ENCODE results near the gene ARL5A.
A peak's percentile ranks its signal among the peaks of the same experiment; 100 is the strongest.
"Not testable (repeated sequence)": the region's sequence is repeated elsewhere in the genome, so short reads cannot be mapped to it uniquely, and the experiment has no call there.

Gene ARL5A, protein sequence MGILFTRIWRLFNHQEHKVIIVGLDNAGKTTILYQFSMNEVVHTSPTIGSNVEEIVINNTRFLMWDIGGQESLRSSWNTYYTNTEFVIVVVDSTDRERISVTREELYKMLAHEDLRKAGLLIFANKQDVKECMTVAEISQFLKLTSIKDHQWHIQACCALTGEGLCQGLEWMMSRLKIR

DNA sequence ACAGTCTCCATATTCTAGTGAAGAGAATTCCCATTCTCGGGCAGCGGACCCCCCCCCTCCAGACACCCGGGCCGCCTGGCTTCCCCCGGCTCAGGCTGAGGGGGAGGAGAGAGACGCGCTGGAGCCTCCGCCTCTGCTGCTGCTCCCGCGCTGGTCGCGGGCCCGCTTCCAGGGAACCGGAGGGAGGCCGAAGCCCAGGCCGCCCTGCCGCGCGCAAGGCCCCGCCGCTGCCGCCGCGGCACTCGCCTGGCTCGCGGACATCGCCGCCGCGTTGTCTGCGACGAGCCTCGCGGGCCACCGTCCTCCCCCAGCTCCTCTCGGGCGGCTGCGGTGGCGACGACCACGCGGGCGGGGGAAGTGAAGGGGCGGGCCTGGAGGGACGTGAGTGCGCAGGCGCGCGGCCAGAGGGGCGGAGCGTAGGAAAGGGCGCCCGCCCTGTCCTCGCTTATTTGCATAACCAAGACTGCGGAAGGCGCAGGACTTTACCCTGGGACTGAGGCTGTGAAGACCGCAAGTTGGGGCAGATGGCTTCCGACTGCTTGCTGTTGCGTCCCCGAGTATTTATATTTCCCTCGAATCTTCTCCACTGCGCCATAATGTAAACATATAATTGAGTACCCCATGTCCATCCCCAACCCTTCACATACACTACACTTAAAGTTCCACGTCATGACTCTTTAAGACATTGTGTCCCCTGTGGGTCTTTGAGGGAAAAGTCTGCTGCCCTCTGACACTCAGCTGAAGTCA is at the start of gene ARL5A:
Gene ARL5A (minus strand): TSS at position 279 of the 747 bp plus-strand sequence. CDS start 245 bp downstream, at position 34.
- DNase-seq, result peak; percentile 94

DNA sequence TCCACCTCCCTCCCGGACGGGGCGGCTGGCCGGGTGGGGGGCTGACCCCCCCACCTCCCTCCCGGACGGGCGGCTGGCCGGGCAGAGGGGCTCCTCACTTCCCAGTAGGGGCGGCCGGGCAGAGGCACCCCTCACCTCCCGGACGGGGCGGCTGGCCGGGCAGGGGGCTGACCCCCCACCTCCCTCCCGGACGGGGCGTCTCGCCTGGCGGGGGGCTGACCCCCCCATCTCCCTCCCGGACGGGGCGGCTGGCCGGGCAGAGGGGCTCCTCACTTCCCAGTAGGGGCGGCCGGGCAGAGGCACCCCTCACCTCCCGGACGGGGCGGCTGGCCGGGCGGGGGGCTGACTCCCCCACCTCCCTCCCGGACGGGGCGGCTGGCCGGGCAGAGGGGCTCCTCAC is 47.4 kb upstream of the ARL5A start:
- not testable (repeated sequence) for DNase-seq

DNA sequence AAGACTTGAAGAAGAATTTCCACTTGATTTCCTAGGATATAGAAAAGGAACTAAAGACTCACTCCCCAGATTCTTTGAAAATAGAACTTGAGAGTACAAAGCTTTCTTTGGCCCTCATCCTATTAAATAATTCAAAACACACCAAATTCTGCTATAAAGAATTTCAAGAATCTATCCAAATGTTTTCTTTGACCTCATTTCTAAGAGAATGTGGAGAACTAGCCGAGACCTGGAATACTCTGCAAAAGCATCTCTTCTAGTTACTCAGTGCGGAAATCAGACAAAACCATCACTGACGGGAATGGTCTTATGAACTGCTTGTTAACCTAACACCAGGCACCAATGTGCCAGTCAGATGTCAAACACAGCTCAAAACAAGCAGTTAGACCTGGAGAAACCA is 44.2 kb upstream of the ARL5A start:
- DNase-seq, result no peak

DNA sequence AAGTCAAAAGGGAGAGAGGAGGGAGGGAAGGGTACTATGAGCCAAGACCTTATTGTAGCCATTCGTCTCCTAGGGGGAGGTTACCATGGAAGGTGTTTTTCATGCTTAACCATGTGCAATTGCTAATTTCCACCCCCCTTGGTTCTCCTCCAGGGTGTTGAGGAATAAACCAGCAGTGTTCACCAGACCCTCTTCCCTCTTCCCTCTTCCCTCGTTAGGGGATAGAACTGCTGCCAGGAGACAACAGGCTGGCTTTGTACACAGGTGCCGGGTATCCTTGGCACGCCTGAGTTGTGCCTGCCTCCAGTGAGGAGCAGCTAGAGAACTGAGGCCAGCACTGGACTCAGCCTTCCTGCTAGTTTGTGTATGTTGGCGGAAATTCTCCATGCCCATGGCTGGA is 41.1 kb upstream of the ARL5A start:
- no peak for DNase-seq

DNA sequence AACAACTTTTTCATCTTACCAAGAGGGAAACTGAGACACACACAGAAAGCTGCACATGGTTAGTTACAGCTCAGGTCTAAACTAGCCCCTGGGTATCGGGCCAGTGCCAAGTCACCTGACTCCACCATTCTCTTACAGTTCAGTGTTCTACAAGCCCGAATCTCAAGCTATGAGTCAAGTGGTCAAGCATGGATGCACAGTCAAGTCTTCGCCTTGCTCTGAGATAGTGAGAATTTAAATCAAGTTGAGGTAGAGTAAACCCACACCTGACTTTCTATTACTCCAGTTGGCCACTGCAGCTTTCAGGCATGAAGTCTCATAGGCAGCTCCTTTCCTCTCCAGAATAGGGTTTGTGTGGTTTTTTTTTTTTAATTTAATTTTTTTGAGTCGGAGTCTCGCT is 34.5 kb upstream of the ARL5A start:
- no peak for DNase-seq

DNA sequence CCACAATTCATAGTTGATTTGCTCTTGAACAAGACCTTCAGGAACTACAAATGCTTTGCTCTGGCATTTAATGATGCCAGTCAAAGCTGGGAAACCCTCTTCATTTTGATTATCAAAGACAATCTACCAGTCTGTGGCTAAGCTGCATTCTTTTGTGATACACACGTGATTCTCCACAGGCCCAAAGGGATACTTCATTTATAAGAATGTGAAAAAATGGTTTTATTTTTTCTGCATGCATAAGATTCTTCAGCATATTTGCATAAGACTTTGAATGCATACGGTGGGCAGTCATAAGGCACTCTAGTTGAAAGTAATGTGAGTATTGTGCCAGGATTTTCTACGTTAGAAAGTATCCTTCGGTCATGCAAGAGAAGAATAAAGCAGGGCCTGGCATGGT is 33.0 kb upstream of the ARL5A start:
- no peak for DNase-seq

DNA sequence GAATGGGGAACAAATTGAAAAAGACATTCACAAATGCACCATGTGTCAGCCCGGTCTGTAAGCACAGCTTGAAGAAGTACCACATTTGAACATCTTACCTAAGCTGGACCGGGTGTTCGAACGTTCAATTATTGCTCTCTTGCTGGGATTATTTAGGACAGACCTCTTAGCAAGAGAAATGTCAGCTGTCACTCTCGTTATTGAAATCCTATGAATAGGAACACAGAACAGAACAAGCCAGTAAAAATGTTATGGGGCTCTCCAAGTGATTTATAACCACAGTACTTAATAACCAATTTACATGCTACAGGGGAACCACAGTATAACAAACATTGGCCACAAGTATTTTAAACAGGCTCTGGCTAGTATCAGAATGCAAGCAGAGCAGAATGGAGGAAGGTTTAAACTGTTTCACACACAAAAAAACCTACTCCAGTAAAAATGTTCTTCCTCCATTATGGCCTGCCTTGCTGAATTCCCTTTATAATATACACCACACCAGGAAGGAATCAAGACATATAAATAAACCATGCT is 32.5 kb upstream of the ARL5A start:
- no peak for DNase-seq

DNA sequence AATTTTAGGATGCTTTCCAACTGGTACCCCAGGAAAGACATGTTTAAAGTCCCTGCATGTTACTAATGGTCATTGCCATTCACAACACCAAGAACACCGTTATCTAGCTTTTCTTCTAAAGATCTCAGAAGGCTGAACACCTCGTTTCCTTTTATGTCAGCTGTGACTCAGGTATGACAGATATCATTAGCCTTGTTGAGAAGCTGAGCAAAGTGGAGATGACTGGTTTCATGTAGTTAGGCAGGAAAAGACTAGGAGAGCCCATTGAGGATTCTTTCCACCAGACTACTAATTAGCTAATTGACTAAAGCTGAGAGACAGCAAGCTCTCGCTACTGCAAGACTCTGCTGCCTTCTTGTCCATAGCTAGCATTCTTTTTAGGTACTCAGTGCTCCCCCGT is 32.0 kb upstream of the ARL5A start:
- DNase-seq, result no peak

DNA sequence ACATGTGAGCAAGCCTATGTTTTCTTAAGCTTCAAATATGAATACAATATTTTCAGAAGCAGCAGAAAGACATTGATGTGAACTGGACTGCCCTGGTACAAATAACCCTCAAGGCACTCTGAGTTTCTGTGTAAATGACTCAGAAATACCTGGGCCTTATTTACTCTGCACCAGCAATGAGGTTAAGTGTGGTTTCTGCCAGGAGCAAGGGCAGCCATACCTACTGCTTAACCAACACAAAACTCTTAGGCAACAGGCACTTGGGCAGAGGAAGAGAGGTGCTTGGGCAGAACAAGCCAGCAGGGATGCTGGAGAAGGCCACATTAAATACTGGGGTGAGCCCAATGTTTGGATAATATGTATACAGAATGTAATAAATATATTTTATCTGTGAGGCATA is 29.4 kb upstream of the ARL5A start:
- DNase-seq, result no peak

DNA sequence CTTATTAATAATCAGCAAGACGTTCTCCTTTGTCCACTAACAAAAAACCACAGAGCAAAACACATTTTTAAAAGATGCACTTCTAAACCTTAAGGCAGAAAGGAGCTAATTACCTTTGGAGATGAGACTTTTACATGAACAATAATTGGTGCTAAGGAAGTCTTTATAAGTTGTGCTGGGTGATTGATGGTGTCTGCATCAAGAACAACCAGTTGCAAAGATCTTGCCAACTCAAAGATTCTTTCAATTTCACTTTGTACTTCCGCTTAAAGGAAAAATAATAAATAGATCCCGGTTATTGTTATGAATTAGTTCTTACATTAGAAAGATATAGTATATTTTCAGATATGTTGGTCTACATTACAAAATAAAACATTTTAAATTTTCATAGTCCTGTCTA is 26.9 kb upstream of the ARL5A start:
- no peak for DNase-seq

DNA sequence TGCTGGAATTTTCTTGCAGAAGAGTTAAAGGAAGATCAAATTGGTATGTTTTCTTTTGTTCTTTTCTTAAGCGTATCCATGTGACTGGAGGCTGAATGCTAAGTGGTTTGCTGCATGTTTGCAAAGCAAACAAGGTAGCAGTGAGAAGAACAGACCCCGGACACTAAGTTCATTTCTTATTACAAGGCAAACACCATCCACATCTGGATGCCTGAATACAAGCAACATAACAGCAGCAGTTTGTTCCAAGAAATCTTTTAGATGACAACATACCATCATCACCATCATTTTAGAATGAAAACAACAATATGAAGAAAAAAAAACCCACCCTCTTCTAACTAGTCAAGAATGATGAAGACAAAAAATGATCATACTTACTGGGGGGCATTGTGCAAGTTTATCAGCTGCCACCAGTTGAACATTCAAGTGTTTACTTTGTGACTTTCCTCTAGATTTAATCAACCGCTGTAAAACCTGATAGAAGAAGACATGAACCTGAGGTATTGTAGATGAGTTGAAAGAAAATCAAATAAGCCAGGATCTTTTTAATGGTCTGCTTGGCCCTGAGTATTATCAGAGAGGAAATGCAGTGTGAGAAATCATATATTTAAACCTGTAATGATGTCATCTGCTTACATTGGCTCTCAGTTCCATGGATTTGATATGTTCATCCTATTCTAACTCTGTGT is 25.0 kb upstream of the ARL5A start:
- no peak for DNase-seq

DNA sequence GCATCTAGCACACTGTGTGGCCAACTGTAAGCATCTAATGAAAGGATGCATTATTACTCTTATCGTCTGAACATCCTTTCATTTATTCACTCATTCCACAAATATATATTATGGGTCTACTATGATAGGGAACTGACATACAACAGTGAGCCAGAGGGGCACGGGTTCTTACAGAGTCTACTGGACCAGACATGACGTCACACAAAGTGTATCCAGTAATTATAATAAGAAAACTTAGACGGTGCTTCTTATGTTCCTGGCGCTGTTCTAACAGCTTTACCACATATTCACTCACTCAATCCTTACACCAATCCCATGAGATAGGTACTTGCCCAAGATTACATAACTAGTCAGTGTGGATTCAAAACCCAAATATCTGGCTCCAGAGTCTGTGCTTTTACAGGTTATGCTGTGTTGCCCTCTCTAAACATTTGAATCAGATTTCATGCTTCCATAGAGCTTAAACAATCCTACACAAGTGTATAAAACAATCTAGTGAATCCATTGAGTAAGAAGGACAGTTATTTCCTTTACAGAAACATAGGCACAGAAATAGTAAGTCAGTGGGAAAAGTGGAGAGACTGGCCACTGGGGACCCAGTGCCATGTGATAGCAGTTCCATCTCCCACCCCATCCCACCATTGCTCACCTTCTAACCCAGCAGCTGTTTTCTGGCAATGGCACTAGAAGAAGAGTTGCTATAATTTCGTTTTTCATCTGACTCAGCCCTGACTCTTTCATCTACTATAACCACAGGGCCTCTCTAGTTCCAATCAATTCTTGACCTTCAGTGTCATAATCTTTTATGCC is 24.2 kb upstream of the ARL5A start:
- DNase-seq, result no peak

DNA sequence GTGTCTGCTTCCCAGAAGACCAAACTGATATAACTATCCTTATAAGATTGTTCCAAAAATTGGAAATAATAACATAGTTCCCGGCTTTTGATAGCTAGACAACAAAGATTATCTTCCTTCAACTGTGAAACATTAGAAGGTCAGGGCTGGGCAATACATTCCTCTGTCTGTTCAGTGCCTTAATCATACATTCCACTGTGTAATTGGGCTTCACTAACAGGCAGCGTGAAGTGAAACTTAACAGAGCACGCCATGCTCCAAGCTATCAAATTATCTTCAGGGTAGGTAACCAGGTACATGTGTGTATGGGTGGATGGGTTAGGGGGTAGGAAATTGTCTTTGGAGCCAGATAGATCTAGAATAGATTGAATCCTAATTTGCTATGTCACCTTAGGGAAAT is 23.5 kb upstream of the ARL5A start:
- DNase-seq, result no peak

DNA sequence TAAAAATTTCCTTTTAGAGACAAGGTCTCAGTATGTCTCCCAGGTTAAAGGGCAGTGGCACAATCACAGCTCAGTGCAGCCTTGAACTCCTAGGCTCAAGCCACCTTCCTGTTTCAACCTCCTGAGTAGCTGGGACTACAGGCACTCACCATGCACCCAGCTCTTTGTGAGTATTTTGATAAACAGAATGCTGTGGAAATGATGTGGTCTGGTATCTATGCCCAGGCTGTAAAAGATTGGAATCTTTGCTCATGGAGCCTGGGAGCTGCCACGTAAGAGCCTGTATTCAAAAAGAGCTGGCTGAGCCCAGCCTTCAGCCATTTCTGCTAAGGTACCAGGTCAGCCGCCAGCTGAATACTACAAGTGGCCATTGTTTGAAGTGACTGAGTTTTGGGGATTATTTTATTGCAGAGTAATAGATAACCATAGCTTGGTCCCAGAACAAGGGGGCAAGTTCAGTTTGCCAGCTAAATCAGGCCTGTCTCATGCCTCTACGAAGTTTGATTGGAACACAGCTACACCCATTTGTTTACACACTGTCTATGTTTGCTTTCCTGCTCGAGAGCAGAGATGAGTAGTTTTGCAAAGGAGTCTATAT is 21.3 kb upstream of the ARL5A start:
- DNase-seq, result no peak

DNA sequence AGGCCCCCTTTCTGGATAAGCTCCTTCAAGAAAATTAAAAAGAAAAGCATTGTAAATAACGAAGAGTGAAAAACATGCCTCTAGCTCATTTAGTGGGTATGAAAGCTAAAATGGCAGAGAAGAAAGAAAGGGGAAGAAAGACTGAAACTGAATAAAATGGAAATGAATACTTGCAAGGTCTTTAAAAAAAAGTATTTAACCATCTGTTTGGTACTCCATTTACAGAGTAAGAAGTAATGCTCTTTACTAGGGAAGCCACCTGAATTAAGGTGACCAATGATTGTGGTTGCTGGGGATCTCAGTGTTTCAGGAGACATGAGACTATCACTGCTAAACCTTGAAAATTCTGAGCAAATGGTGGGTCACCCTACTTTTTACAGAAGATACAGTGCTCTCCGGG is 17.7 kb upstream of the ARL5A start:
- no peak for DNase-seq

DNA sequence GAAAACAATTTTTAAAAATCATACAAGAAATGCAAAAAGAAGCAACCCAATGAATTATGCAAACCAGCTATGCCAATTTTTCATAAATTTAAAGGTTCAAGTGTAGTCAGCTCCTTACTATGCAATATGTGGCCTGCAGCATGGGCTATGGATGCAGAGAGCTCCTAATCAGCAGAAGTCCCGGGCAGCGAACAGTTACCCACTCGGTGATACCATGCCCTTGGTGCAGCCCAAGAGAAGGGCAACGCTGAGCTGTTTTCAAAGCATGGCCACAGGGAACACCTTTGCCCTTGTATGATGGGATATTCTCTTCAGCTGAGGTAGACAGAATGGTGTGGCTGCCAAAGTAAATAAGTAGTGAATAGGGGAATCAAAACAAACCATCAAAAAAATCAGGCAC is 17.3 kb upstream of the ARL5A start:
- DNase-seq, result no peak

DNA sequence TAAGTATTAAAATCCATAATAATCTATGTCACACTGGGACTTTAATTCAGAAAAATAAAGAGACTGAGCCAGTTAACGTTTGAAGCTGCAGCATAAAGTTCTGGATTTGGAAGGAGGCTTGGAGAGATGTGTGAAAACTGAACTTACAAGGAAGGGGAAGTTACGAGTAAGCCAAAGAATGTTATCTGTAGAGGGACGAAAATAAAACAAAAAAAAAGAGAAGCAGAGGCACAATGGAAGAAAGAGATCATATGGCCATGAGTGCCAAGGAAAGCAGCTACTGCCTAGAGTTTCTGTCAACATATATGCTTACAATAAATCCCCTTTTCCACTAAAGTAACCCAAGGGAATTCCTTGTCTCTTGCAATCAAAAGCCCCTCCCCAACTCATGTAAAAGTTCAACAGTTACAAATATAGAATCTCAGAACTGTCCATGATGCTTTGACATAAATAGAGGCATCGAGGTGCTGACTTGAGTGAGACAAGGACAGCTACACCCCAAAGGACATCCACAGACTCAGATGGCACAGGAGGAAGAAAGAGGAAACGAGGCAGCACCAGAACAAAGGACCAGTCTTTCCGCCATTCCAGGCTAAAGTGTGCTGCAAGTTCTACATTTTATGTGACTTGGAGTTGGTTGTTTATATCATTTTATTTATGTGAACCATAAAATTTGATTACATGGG is 16.1 kb upstream of the ARL5A start:
- DNase-seq, result no peak

DNA sequence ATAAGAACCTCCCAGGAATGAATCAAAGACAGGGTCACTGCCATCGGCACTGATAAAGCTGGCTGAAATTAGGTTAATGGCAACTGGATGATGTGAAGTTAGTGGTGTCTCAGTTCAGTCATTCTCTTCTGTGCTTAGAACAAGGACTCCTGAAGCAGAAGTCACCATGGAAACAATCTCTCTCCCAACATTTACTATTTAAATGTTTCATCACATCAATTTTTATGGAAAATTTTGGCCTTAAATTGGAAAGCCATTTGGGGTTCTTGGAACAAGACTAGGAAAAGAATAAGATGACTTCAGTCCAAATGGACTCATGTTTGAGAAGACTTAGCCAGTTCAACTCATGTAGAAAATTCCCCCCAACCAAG is 15.5 kb upstream of the ARL5A start:
- no peak for DNase-seq

DNA sequence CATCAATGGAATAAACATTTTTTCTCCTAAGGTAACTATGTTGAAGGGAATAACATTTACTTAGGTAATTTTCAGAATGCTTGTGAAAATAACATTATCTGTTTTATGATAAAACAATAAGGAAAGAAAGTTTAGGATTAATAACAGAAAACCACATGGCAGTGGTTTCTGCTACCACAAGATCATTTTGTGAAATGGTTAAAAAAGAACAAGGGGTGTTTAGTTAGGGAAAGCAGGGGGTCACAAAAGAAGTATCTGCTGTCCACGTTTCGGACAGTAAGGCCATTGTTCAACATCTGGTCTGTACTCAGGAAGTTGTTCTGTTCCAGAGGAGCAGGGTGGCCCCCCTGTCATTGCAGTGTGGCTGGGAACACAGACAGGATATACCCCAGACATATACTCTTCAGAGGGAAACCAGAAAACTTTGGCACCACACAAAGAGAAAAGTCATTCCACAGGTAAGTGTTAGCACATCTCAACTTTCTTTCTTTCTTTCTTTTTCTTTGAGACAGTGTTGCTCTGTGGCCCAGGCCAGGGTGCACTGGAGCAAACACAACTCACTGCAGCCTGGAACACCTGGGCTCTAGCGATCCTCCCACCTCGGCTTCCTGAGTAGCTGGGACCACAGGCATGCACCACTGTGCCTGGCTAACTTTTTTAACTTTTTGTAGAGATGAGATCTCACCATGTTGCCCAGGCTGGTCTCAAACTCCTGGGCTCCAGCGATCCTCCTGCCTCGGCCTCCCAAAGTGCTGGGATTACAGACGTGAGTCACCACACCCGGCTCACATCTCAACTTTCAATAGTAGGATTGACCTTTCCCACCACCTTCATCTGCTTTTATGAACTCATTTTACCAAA is 14.8 kb upstream of the ARL5A start:
- no peak for DNase-seq

DNA sequence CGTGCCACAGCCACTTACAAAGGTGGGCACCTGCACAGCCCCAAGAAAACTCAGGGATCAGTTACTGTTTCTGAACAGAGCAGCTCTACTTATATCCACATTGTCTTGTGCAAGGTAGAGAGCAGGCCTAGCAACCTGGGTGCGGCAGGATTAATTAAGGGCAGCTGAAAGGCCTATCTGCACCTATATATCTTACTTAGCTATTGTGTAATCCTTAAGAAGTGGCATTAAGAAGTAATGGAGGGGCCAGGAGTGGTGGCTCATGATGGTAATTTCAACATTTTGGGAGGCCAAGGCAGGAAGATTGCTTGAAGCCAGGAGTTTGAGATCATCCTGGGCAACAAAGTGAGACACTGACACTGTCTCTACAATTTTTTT is 12.8 kb upstream of the ARL5A start:
- DNase-seq, result no peak

All from activated naive CD4-positive, alpha-beta T cell treated with Interleukin-2 at 50 U/mL for 16 hours (primary cell).